ENCODE measurements around the gene ALDH1B1. TPM values are rescaled to one million over a fixed set of nuclear protein-coding genes. Genes with fewer than 3 reads are reported as not detected.
A peak's percentile ranks its signal among the peaks of the same experiment; 100 is the strongest.

ALDH1B1 gene
- total and polyA plus RNA-seq, 2 experiments from 2014 or later, result 26.9 to 39.5 TPM

DNA sequence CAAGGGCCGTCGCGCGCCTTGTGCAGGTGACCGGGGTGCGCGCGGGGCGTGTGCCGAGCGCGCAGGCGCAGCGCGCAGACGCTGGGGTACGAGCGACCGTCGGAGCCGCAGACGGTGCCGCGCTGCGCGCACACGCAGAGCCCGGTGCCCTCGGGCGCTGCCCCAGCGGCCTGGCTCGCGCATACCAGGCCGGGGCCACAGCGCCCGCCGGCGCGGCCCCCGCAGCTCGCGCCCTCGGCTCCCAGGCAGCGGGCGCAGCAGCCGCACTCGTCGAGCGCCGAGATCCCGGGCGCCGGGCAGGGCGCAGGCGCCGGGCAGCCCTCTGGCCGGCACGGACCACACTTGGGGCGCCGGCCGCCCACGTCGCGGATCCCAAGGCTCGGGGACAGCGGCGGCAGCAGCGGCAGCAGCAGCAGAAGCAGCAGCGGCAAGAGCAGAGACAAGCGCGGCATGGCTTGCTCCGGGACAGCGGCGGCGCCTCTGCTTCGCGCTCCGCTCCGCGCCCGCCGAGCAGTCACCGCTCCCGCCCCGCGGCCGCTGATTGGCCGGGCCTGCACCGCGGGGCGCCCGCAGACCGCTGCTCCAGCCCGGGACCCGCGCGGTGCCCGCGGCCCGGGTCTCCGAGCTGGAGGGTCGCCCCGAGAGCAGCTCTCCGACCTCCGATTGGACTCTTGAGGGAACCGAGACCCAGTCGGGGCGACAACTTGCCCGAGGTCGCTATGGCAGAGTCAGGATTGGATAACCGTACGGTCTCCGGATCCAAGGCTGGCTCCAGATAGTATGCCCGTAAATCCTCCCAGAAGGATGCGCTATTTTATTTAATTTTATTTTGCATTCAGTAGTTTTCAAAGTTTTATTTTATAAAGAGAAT, 31.7 kb downstream of the ALDH1B1 start, which contains the start of gene IGFBPL1:
IGFBPL1 (minus strand) TSS at position 482 of the 871 bp plus-strand sequence; CDS start at position 452, 30 bp downstream.
- Histone ChIP-seq H3K27me3 (replicated peaks; ENCODE audit: insufficient read depth) (peaks cover 47% of the 10 kb centered on the region), H3K36me3 (ENCODE audit: low read depth) (no peaks in the 10 kb centered on the region), H3K4me1 (ENCODE audit: insufficient read depth) (no peaks in the 10 kb centered on the region), H3K9me3 (ENCODE audit: low read depth) (no peaks in the 10 kb centered on the region), H3K9ac (no peak within 1 kb of the TSS), H3F3A (ENCODE audit: insufficient read depth) (no peaks in the 10 kb centered on the region), H4K20me1 (ENCODE audit: insufficient read depth) (no peaks in the 10 kb centered on the region), H3K4me3 (peak within 1 kb of the TSS; percentile 64), H3K4me2 (ENCODE audit: unreplicated experiment) (peak within 1 kb of the TSS; percentile 76), H2AFZ (0 out of 2 replicates have a peak within 1 kb of the TSS, but pooled peaks have one; percentile 66), H3K79me2 (ENCODE audit: insufficient read depth) (no peaks in the 10 kb centered on the region), H3K27ac (no peak within 1 kb of the TSS), H3K9me2 (ENCODE audit: insufficient read depth) (no peaks in the 10 kb centered on the region)
- DNase-seq, result peak; percentile 55
- in situ Hi-C loops (cut with MboI), result no loop called here
- WGBS, 2 experiments (ENCODE audit: low coverage in 1 of 2, low lambda C conversion rate in 2 of 2, missing lambda C conversion rate in 2 of 2), result 2 to 3% methylated on average over 53 to 83 of the region's 115 CpGs
- TF ChIP-seq EZH2phosphoT487 (IDR thresholded peaks at IDR 0.05; ENCODE audit: insufficient read depth, low read depth) (no peak), EZH2 (IDR thresholded peaks at IDR 0.05; ENCODE audit: insufficient read depth, poor library complexity, severe bottlenecking) (peak; percentile 61)

DNA sequence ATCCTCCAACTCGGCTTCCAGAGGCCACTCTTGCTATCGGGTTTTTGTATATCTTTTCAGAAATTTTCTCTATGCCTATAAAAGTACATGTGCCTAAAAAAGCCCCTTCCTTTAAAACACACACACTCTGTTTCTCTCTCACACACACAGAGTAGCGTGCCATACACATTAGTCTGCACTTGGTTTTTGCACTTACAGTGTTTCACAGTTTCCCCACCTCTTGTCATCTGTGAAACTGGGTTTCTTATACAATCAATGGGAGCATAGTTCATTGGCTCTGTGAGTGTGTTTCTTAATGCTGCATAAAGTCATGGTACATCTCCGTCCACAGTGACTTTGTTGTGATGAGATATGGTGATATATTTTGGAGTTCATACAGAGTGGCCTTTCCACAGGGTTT, 32.4 kb downstream of the ALDH1B1 start:
- no peak overlapping the region for H3K4me2 ChIP-seq (ENCODE audit: unreplicated experiment)
- H2AFZ ChIP-seq, result no peak overlapping the region
- H3K9me3 ChIP-seq (ENCODE audit: low read depth), result no peaks in the 10 kb centered on the region
- no peaks in the 10 kb centered on the region for H3K9me2 ChIP-seq (ENCODE audit: insufficient read depth)
- no peaks in the 10 kb centered on the region for H3K79me2 ChIP-seq (ENCODE audit: insufficient read depth)
- H3K27ac ChIP-seq, result no peak overlapping the region
- H4K20me1 ChIP-seq (ENCODE audit: insufficient read depth), result no peaks in the 10 kb centered on the region
- H3K4me3 ChIP-seq, result peak overlapping the region; percentile 64; the same call in 1 of the 2 replicates
- DNase-seq, result no peak
- H3K36me3 ChIP-seq (ENCODE audit: low read depth), result no peaks in the 10 kb centered on the region
- WGBS, 2 experiments (ENCODE audit: low coverage in 1 of 2, low lambda C conversion rate in 2 of 2, missing lambda C conversion rate in 2 of 2), result 73 to 74% methylated on average over 4 of the region's 4 CpGs
- in situ Hi-C loops (cut with MboI), result no loop called here
- H3K27me3 ChIP-seq (replicated peaks; ENCODE audit: insufficient read depth), result peaks cover 47% of the 10 kb centered on the region
- H3K4me1 ChIP-seq (ENCODE audit: insufficient read depth), result no peaks in the 10 kb centered on the region
- TF ChIP-seq EZH2 (IDR thresholded peaks at IDR 0.05; ENCODE audit: insufficient read depth, poor library complexity, severe bottlenecking) (no peak), EZH2phosphoT487 (IDR thresholded peaks at IDR 0.05; ENCODE audit: insufficient read depth, low read depth) (no peak)
- no peaks in the 10 kb centered on the region for H3F3A ChIP-seq (ENCODE audit: insufficient read depth)
- H3K9ac ChIP-seq, result no peak overlapping the region

DNA sequence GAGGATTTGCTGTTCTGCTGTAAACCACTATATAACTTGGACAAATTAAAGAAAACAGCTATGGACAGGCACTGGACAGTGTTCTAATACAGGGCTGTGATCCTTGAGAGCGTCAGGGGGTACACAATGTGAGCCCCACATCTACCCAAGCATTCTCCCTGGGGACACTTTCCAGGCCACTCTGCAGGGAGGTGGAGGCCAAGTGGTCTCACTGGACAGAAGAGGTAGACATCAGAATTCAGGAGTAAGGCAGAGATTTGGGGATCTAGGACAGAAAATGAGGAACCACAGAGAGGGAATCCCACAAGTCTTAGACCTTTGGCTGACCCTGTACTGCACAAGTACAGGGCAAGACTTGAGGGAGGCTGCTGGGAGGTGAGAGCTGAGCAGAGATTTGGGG, 35.6 kb downstream of the ALDH1B1 start:
- no peak for DNase-seq
- in situ Hi-C loops (cut with MboI), result no loop called here
- H3K4me2 ChIP-seq (ENCODE audit: unreplicated experiment), result no peak overlapping the region
- 52 to 59% methylated on average over 1 of the region's 1 CpG for WGBS, 2 experiments (ENCODE audit: low coverage in 1 of 2, low lambda C conversion rate in 2 of 2, missing lambda C conversion rate in 2 of 2)
- no peaks in the 10 kb centered on the region for H3K36me3 ChIP-seq (ENCODE audit: low read depth)
- H3K4me3 ChIP-seq, result no peak overlapping the region
- no peak overlapping the region for H3K27ac ChIP-seq
- no peak overlapping the region for H2AFZ ChIP-seq
- no peaks in the 10 kb centered on the region for H3F3A ChIP-seq (ENCODE audit: insufficient read depth)
- peaks cover 29% of the 10 kb centered on the region for H3K27me3 ChIP-seq (replicated peaks; ENCODE audit: insufficient read depth)
- no peak overlapping the region for H3K9ac ChIP-seq
- H3K4me1 ChIP-seq (ENCODE audit: insufficient read depth), result no peaks in the 10 kb centered on the region
- no peaks in the 10 kb centered on the region for H3K9me3 ChIP-seq (ENCODE audit: low read depth)
- TF ChIP-seq EZH2phosphoT487 (IDR thresholded peaks at IDR 0.05; ENCODE audit: insufficient read depth, low read depth) (no peak), EZH2 (IDR thresholded peaks at IDR 0.05; ENCODE audit: insufficient read depth, poor library complexity, severe bottlenecking) (no peak)
- H3K9me2 ChIP-seq (ENCODE audit: insufficient read depth), result no peaks in the 10 kb centered on the region
- no peaks in the 10 kb centered on the region for H4K20me1 ChIP-seq (ENCODE audit: insufficient read depth)
- no peaks in the 10 kb centered on the region for H3K79me2 ChIP-seq (ENCODE audit: insufficient read depth)

- WGBS, 2 experiments (ENCODE audit: low coverage in 1 of 2, low lambda C conversion rate in 2 of 2, missing lambda C conversion rate in 2 of 2), result 68 to 70% methylated on average over 4 of the region's 4 CpGs
- Histone ChIP-seq H3K27ac (no peak overlapping the region), H3K4me3 (no peak overlapping the region), H3K27me3 (replicated peaks; ENCODE audit: insufficient read depth) (peaks cover 6% of the 10 kb centered on the region), H3K4me2 (ENCODE audit: unreplicated experiment) (no peak overlapping the region), H2AFZ (no peak overlapping the region), H3K79me2 (ENCODE audit: insufficient read depth) (no peaks in the 10 kb centered on the region), H3K4me1 (ENCODE audit: insufficient read depth) (peaks cover 18% of the 10 kb centered on the region), H3F3A (ENCODE audit: insufficient read depth) (peaks cover 17% of the 10 kb centered on the region), H3K9ac (no peak overlapping the region), H4K20me1 (ENCODE audit: insufficient read depth) (no peaks in the 10 kb centered on the region), H3K36me3 (ENCODE audit: low read depth) (no peaks in the 10 kb centered on the region), H3K9me3 (ENCODE audit: low read depth) (no peaks in the 10 kb centered on the region), H3K9me2 (ENCODE audit: insufficient read depth) (no peaks in the 10 kb centered on the region)
- TF ChIP-seq EZH2 (IDR thresholded peaks at IDR 0.05; ENCODE audit: insufficient read depth, poor library complexity, severe bottlenecking), result no peak
- TF ChIP-seq EZH2phosphoT487 (IDR thresholded peaks at IDR 0.05; ENCODE audit: insufficient read depth, low read depth), result no peak
- DNase-seq, result no peak
- in situ Hi-C loops (cut with MboI), result no loop called here
Observed at GRCh38 chr9:38431116-38431515, 38.6 kb downstream of the ALDH1B1 start.
